Measurements from ENCODE around the gene CDADC1. TPM values are rescaled to one million over a fixed set of nuclear protein-coding genes. Genes with fewer than 3 reads are reported as not detected.

CDADC1 gene
- total and polyA plus RNA-seq, 2 experiments from 2014 or later, result 1.3 to 9.3 TPM

DNA sequence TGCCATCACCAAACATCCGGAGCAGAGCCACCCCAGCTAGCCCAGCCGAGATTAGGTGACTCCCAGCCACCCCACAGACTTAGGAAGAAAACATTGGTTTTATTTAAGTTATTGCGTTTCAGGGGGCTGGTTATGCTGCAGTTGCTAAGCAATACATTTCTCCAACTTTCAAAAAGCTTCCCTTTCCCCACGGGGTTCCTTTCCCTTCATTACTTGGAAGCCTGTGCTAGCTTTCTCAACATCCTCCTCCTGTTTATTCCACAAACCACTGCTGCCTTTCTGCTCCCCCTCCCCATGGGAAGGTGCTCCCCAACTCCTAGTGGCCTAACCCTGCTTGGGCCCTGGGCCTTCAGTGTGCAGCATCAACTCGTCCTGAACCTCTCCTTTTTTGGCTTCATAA, 52.6 kb downstream of the CDADC1 start:
- no peaks in the 10 kb centered on the region for H3K9me2 ChIP-seq (ENCODE audit: insufficient read depth)
- no peaks in the 10 kb centered on the region for H3F3A ChIP-seq (replicated peaks; ENCODE audit: low read depth)
- peaks cover 37% of the 10 kb centered on the region for H3K4me1 Mint-ChIP-seq
- H3K36me3 Mint-ChIP-seq (ENCODE audit: low read depth), result no peaks in the 10 kb centered on the region
- no peak overlapping the region for H3K27ac ChIP-seq (ENCODE audit: low read depth)
- H3K27me3 ChIP-seq (ENCODE audit: insufficient read depth), result no peaks in the 10 kb centered on the region
- H2AFZ ChIP-seq, result peak overlapping the region; percentile 84; the same call in 1 of the 2 replicates
- no peak for ATAC-seq
- no peaks in the 10 kb centered on the region for H3K79me2 ChIP-seq (replicated peaks; ENCODE audit: insufficient read depth)
- no peaks in the 10 kb centered on the region for H4K20me1 ChIP-seq (replicated peaks; ENCODE audit: insufficient read depth)
- TF ChIP-seq, protein P1, sequence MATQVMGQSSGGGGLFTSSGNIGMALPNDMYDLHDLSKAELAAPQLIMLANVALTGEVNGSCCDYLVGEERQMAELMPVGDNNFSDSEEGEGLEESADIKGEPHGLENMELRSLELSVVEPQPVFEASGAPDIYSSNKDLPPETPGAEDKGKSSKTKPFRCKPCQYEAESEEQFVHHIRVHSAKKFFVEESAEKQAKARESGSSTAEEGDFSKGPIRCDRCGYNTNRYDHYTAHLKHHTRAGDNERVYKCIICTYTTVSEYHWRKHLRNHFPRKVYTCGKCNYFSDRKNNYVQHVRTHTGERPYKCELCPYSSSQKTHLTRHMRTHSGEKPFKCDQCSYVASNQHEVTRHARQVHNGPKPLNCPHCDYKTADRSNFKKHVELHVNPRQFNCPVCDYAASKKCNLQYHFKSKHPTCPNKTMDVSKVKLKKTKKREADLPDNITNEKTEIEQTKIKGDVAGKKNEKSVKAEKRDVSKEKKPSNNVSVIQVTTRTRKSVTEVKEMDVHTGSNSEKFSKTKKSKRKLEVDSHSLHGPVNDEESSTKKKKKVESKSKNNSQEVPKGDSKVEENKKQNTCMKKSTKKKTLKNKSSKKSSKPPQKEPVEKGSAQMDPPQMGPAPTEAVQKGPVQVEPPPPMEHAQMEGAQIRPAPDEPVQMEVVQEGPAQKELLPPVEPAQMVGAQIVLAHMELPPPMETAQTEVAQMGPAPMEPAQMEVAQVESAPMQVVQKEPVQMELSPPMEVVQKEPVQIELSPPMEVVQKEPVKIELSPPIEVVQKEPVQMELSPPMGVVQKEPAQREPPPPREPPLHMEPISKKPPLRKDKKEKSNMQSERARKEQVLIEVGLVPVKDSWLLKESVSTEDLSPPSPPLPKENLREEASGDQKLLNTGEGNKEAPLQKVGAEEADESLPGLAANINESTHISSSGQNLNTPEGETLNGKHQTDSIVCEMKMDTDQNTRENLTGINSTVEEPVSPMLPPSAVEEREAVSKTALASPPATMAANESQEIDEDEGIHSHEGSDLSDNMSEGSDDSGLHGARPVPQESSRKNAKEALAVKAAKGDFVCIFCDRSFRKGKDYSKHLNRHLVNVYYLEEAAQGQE (IDR thresholded peaks at IDR 0.05; ENCODE audit: unreplicated experiment), result no peak
- TF ChIP-seq JUNB (IDR thresholded peaks at IDR 0.05; ENCODE audit: unreplicated experiment) (no peak), STAT1 (IDR thresholded peaks at IDR 0.05; ENCODE audit: unreplicated experiment) (no peak), ZNF331 (CRISPR knock-in tag; IDR thresholded peaks at IDR 0.05; ENCODE audit: low read depth) (no peak), EZH2 (IDR thresholded peaks at IDR 0.05; ENCODE audit: low read depth, unreplicated experiment) (no peak), ZNF114 (CRISPR knock-in tag; IDR thresholded peaks at IDR 0.05) (no peak), CREB1 (CRISPR knock-in tag; IDR thresholded peaks at IDR 0.05; ENCODE audit: low read depth) (no peak), EZH2phosphoT487 (IDR thresholded peaks at IDR 0.05; ENCODE audit: unreplicated experiment) (no peak), POLR2AphosphoS5 (IDR thresholded peaks at IDR 0.05; ENCODE audit: low read depth) (no peak), NANOG (IDR thresholded peaks at IDR 0.05; ENCODE audit: borderline replicate concordance) (no peak)
- TF ChIP-seq, protein P2, sequence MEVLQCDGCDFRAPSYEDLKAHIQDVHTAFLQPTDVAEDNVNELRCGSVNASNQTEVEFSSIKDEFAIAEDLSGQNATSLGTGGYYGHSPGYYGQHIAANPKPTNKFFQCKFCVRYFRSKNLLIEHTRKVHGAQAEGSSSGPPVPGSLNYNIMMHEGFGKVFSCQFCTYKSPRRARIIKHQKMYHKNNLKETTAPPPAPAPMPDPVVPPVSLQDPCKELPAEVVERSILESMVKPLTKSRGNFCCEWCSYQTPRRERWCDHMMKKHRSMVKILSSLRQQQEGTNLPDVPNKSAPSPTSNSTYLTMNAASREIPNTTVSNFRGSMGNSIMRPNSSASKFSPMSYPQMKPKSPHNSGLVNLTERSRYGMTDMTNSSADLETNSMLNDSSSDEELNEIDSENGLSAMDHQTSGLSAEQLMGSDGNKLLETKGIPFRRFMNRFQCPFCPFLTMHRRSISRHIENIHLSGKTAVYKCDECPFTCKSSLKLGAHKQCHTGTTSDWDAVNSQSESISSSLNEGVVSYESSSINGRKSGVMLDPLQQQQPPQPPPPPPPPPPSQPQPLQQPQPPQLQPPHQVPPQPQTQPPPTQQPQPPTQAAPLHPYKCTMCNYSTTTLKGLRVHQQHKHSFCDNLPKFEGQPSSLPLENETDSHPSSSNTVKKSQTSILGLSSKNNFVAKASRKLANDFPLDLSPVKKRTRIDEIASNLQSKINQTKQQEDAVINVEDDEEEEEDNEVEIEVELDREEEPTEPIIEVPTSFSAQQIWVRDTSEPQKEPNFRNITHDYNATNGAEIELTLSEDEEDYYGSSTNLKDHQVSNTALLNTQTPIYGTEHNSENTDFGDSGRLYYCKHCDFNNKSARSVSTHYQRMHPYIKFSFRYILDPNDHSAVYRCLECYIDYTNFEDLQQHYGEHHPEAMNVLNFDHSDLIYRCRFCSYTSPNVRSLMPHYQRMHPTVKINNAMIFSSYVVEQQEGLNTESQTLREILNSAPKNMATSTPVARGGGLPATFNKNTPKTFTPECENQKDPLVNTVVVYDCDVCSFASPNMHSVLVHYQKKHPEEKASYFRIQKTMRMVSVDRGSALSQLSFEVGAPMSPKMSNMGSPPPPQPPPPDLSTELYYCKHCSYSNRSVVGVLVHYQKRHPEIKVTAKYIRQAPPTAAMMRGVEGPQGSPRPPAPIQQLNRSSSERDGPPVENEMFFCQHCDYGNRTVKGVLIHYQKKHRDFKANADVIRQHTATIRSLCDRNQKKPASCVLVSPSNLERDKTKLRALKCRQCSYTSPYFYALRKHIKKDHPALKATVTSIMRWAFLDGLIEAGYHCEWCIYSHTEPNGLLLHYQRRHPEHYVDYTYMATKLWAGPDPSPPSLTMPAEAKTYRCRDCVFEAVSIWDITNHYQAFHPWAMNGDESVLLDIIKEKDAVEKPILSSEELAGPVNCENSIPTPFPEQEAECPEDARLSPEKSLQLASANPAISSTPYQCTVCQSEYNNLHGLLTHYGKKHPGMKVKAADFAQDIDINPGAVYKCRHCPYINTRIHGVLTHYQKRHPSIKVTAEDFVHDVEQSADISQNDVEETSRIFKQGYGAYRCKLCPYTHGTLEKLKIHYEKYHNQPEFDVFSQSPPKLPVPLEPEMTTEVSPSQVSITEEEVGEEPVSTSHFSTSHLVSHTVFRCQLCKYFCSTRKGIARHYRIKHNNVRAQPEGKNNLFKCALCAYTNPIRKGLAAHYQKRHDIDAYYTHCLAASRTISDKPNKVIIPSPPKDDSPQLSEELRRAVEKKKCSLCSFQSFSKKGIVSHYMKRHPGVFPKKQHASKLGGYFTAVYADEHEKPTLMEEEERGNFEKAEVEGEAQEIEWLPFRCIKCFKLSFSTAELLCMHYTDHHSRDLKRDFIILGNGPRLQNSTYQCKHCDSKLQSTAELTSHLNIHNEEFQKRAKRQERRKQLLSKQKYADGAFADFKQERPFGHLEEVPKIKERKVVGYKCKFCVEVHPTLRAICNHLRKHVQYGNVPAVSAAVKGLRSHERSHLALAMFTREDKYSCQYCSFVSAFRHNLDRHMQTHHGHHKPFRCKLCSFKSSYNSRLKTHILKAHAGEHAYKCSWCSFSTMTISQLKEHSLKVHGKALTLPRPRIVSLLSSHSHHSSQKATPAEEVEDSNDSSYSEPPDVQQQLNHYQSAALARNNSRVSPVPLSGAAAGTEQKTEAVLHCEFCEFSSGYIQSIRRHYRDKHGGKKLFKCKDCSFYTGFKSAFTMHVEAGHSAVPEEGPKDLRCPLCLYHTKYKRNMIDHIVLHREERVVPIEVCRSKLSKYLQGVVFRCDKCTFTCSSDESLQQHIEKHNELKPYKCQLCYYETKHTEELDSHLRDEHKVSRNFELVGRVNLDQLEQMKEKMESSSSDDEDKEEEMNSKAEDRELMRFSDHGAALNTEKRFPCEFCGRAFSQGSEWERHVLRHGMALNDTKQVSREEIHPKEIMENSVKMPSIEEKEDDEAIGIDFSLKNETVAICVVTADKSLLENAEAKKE (CRISPR knock-in tag; IDR thresholded peaks at IDR 0.05), result no peak
- TF ChIP-seq, protein P3, sequence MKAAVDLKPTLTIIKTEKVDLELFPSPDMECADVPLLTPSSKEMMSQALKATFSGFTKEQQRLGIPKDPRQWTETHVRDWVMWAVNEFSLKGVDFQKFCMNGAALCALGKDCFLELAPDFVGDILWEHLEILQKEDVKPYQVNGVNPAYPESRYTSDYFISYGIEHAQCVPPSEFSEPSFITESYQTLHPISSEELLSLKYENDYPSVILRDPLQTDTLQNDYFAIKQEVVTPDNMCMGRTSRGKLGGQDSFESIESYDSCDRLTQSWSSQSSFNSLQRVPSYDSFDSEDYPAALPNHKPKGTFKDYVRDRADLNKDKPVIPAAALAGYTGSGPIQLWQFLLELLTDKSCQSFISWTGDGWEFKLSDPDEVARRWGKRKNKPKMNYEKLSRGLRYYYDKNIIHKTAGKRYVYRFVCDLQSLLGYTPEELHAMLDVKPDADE (IDR thresholded peaks at IDR 0.05), result no peak
- TF ChIP-seq, protein P4, sequence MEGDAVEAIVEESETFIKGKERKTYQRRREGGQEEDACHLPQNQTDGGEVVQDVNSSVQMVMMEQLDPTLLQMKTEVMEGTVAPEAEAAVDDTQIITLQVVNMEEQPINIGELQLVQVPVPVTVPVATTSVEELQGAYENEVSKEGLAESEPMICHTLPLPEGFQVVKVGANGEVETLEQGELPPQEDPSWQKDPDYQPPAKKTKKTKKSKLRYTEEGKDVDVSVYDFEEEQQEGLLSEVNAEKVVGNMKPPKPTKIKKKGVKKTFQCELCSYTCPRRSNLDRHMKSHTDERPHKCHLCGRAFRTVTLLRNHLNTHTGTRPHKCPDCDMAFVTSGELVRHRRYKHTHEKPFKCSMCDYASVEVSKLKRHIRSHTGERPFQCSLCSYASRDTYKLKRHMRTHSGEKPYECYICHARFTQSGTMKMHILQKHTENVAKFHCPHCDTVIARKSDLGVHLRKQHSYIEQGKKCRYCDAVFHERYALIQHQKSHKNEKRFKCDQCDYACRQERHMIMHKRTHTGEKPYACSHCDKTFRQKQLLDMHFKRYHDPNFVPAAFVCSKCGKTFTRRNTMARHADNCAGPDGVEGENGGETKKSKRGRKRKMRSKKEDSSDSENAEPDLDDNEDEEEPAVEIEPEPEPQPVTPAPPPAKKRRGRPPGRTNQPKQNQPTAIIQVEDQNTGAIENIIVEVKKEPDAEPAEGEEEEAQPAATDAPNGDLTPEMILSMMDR (conservative IDR thresholded peaks at IDR 0.05; ENCODE audit: low read depth in 2 of 2), result no peak
- no peaks in the 10 kb centered on the region for H3K9me3 Mint-ChIP-seq
- H3K4me2 ChIP-seq, result no peak overlapping the region
- H3K36me3 ChIP-seq (ENCODE audit: insufficient read depth), result no peaks in the 10 kb centered on the region
- no peak for DNase-seq (ENCODE audit: low spot score)
- no peak overlapping the region for H3K27ac Mint-ChIP-seq
- no peak overlapping the region for H3K4me3 ChIP-seq
- peaks cover 7% of the 10 kb centered on the region for H3K27me3 Mint-ChIP-seq (ENCODE audit: insufficient read depth, low read depth, poor library complexity)
- H3K4me1 ChIP-seq (ENCODE audit: insufficient read depth), result no peaks in the 10 kb centered on the region; the same call in 1 of the 2 replicates
- no peak overlapping the region for H3K4me3 Mint-ChIP-seq
